Measurements from ENCODE around the gene ZNF235.

GRCh38 chr19:44332145-44332544, 27.3 kb upstream of the ZNF235 start:
- TF ChIP-seq FOXA1 (IDR thresholded peaks at IDR 0.05) (no peak), L3MBTL2 (conservative IDR thresholded peaks at IDR 0.05) (no peak), PKNOX1 (IDR thresholded peaks at IDR 0.05) (no peak), BHLHE40 (IDR thresholded peaks at IDR 0.05; ENCODE audit: borderline replicate concordance) (no peak), TARDBP (IDR thresholded peaks at IDR 0.05) (no peak), FOXM1 (IDR thresholded peaks at IDR 0.05; ENCODE audit: borderline replicate concordance) (no peak), NFRKB (IDR thresholded peaks at IDR 0.05) (no peak), FOXK2 (IDR thresholded peaks at IDR 0.05) (no peak), ARNT (IDR thresholded peaks at IDR 0.05) (no peak), SP1 (IDR thresholded peaks at IDR 0.05) (no peak), ELF4 (IDR thresholded peaks at IDR 0.05) (no peak)
